SK-N-SH treated with all-trans-retinoic acid at 6 μM for 48 hours (cell line): ENCODE results near the gene GOLGA3.
"Not testable (repeated sequence)": the region's sequence is repeated elsewhere in the genome, so short reads cannot be mapped to it uniquely, and the experiment has no call there.

Source experiments
- ATAC-seq: fragments of 200-7000 bp; cut with Tn5 transposase; 3 replicates; pipeline ENCODE4 v1.9.1; 2020; ENCODE audit warnings: mild to moderate bottlenecking, moderate library complexity
- ARNTL ChIP-seq: fragments of 450-650 bp; formaldehyde crosslinking; IDR thresholded peaks from 2 replicates; pipeline ENCODE4 v1.5.0; 2020; ENCODE audit warnings: low read depth, mild to moderate bottlenecking, moderate library complexity, borderline replicate concordance
- CREB5 ChIP-seq: fragments of 250-450 bp; sonication (Bioruptor Pico); IDR thresholded peaks from 2 replicates; pipeline ENCODE4 v1.5.1; 2020; ENCODE audit warnings: low read depth, mild to moderate bottlenecking, moderate library complexity
- CSDC2 ChIP-seq: fragments of 250-450 bp; sonication (Bioruptor Pico); IDR thresholded peaks from 2 replicates; pipeline ENCODE4 v1.5.0; 2020; ENCODE audit warnings: mild to moderate bottlenecking, moderate library complexity
- ESRRG ChIP-seq: fragments of 250-450 bp; sonication (Bioruptor Pico); IDR thresholded peaks from 2 replicates; pipeline ENCODE4 v1.6.1; 2021; ENCODE audit warnings: mild to moderate bottlenecking
- GLIS3 ChIP-seq: fragments of 250-450 bp; sonication (Bioruptor Pico); IDR thresholded peaks from 2 replicates; pipeline ENCODE4 v1.5.0; 2020; ENCODE audit warnings: mild to moderate bottlenecking, moderate library complexity
- ISL1 ChIP-seq: fragments of 250-450 bp; sonication (Bioruptor Pico); IDR thresholded peaks from 2 replicates; pipeline ENCODE4 v2.1.2; 2022; ENCODE audit warnings: mild to moderate bottlenecking, moderate library complexity
- OSR1 ChIP-seq: fragments of 250-450 bp; sonication (Bioruptor Pico); IDR thresholded peaks from 2 replicates; pipeline ENCODE4 v1.8.0; 2022; ENCODE audit warnings: moderate library complexity, mild to moderate bottlenecking, inconsistent platforms
- POU6F1 ChIP-seq: fragments of 250-450 bp; sonication (Bioruptor Pico); IDR thresholded peaks from 2 replicates; pipeline ENCODE4 v1.8.0; 2021; ENCODE audit warnings: low read depth, mild to moderate bottlenecking, moderate library complexity, borderline replicate concordance
- PPARA ChIP-seq: fragments of 250-450 bp; sonication (Bioruptor Pico); IDR thresholded peaks from 2 replicates; pipeline ENCODE4 v1.5.0; 2020; ENCODE audit warnings: mild to moderate bottlenecking, borderline replicate concordance
- RARB ChIP-seq: fragments of 250-450 bp; sonication (Bioruptor Pico); IDR thresholded peaks from 2 replicates; pipeline ENCODE4 v1.8.0; 2021; ENCODE audit warnings: mild to moderate bottlenecking, moderate library complexity
- SNAI2 ChIP-seq: fragments of 250-450 bp; sonication (Bioruptor Pico); IDR thresholded peaks from 2 replicates; pipeline ENCODE4 v1.5.0; 2020; ENCODE audit warnings: mild to moderate bottlenecking, moderate library complexity
- TCF4 ChIP-seq: fragments of 250-450 bp; sonication (Bioruptor Pico); IDR thresholded peaks from 2 replicates; pipeline ENCODE4 v1.8.0; 2021; ENCODE audit warnings: mild to moderate bottlenecking, moderate library complexity, borderline replicate concordance
- TOX ChIP-seq: fragments of 250-450 bp; sonication (Bioruptor Pico); IDR thresholded peaks from 2 replicates; pipeline ENCODE4 v1.8.0; 2021; ENCODE audit warnings: mild to moderate bottlenecking, moderate library complexity, borderline replicate concordance
- ZC3H10 ChIP-seq: fragments of 250-450 bp; sonication (Bioruptor Pico); IDR thresholded peaks from 2 replicates; pipeline ENCODE4 v1.5.1; 2021; ENCODE audit warnings: mild to moderate bottlenecking, moderate library complexity
- ZFP3 ChIP-seq: fragments of 250-450 bp; sonication (Bioruptor Pico); IDR thresholded peaks from 2 replicates; pipeline ENCODE4 v1.5.0; 2020; ENCODE audit warnings: mild to moderate bottlenecking, moderate library complexity
- ZFP30 ChIP-seq: fragments of 450-650 bp; formaldehyde crosslinking; IDR thresholded peaks from 2 replicates; pipeline ENCODE4 v1.5.0; 2022; ENCODE audit warnings: mild to moderate bottlenecking, moderate library complexity
- ZNF565 ChIP-seq: fragments of 450-650 bp; formaldehyde crosslinking; conservative IDR thresholded peaks from 2 replicates; pipeline ENCODE4 v1.5.0; 2020; ENCODE audit warnings: low read depth, mild to moderate bottlenecking, moderate library complexity
- ZNF70 ChIP-seq: fragments of 450-650 bp; formaldehyde crosslinking; IDR thresholded peaks from 2 replicates; pipeline ENCODE4 v1.5.0; 2020; ENCODE audit warnings: mild to moderate bottlenecking, moderate library complexity
- ZNF8 ChIP-seq: fragments of 450-650 bp; formaldehyde crosslinking; IDR thresholded peaks from 2 replicates; pipeline ENCODE4 v1.5.0; 2020; ENCODE audit warnings: mild to moderate bottlenecking, moderate library complexity
- TF ChIP-seq, protein P1 (sequence below): fragments of 250-450 bp; sonication (Bioruptor Pico); IDR thresholded peaks from 2 replicates; pipeline ENCODE4 v1.8.0; 2020; ENCODE audit warnings: mild to moderate bottlenecking, moderate library complexity, borderline replicate concordance
- TF ChIP-seq, protein P2 (sequence below): fragments of 250-450 bp; sonication (Bioruptor Pico); IDR thresholded peaks from 2 replicates; pipeline ENCODE4 v1.5.1; 2021; ENCODE audit warnings: mild to moderate bottlenecking, moderate library complexity
- TF ChIP-seq, protein P3 (sequence below): fragments of 250-450 bp; sonication (Bioruptor Pico); IDR thresholded peaks from 2 replicates; pipeline ENCODE4 v1.5.0; 2020; ENCODE audit warnings: mild to moderate bottlenecking, moderate library complexity

GOLGA3 gene

DNA sequence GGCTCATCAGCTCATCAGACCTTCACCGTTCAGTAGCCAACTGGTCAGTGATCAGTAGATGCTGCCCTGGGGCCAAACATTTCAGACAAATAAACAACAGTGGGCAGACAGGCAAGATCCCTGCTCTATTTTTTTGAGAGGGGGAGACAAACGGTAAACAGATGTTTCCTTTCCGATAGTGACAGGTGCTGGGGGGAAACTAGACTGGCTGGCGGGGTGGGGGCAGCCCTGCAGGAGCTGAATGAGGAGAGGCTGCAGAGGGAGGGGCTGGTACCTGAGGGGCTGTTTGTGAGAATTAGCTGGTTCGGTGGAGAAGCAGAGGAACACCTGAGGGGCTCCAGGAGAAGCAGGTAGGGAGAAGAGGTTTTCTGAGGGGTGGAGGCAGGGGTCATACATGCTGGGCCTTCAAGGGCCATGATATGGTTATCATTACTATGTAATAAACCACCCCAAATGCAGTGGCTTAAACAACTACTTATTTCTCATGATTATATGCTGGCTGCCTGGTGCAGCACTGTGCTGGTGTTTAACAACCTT, 8.2 kb upstream of the GOLGA3 start:
- no peak for TF ChIP-seq SNAI2 (CRISPR knock-in tag)
- TF ChIP-seq TOX: no peak
- no peak for TF ChIP-seq ARNTL (CRISPR knock-in tag)
- TF ChIP-seq CREB5 (CRISPR knock-in tag): no peak
- TF ChIP-seq ZNF565 (CRISPR knock-in tag): no peak
- TF ChIP-seq OSR1 (CRISPR knock-in tag): no peak
- TF ChIP-seq, protein P1, sequence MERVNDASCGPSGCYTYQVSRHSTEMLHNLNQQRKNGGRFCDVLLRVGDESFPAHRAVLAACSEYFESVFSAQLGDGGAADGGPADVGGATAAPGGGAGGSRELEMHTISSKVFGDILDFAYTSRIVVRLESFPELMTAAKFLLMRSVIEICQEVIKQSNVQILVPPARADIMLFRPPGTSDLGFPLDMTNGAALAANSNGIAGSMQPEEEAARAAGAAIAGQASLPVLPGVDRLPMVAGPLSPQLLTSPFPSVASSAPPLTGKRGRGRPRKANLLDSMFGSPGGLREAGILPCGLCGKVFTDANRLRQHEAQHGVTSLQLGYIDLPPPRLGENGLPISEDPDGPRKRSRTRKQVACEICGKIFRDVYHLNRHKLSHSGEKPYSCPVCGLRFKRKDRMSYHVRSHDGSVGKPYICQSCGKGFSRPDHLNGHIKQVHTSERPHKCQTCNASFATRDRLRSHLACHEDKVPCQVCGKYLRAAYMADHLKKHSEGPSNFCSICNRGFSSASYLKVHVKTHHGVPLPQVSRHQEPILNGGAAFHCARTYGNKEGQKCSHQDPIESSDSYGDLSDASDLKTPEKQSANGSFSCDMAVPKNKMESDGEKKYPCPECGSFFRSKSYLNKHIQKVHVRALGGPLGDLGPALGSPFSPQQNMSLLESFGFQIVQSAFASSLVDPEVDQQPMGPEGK: no peak
- no peak for TF ChIP-seq ZNF70 (CRISPR knock-in tag)
- TF ChIP-seq, protein P2, sequence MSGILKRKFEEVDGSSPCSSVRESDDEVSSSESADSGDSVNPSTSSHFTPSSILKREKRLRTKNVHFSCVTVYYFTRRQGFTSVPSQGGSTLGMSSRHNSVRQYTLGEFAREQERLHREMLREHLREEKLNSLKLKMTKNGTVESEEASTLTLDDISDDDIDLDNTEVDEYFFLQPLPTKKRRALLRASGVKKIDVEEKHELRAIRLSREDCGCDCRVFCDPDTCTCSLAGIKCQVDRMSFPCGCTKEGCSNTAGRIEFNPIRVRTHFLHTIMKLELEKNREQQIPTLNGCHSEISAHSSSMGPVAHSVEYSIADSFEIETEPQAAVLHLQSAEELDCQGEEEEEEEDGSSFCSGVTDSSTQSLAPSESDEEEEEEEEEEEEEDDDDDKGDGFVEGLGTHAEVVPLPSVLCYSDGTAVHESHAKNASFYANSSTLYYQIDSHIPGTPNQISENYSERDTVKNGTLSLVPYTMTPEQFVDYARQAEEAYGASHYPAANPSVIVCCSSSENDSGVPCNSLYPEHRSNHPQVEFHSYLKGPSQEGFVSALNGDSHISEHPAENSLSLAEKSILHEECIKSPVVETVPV: no peak
- TF ChIP-seq ESRRG (CRISPR knock-in tag): no peak
- TF ChIP-seq RARB (CRISPR knock-in tag): no peak
- TF ChIP-seq POU6F1 (CRISPR knock-in tag): no peak
- TF ChIP-seq GLIS3 (CRISPR knock-in tag): no peak
- TF ChIP-seq ZFP30 (CRISPR knock-in tag): no peak
- ATAC-seq: no peak

GRCh38 chr12:132836230-132836629, 7.6 kb upstream of the GOLGA3 start:
- ATAC-seq: not testable (repeated sequence)

GRCh38 chr12:132835076-132836025, 6.7 kb upstream of the GOLGA3 start:
- TF ChIP-seq, protein P3, sequence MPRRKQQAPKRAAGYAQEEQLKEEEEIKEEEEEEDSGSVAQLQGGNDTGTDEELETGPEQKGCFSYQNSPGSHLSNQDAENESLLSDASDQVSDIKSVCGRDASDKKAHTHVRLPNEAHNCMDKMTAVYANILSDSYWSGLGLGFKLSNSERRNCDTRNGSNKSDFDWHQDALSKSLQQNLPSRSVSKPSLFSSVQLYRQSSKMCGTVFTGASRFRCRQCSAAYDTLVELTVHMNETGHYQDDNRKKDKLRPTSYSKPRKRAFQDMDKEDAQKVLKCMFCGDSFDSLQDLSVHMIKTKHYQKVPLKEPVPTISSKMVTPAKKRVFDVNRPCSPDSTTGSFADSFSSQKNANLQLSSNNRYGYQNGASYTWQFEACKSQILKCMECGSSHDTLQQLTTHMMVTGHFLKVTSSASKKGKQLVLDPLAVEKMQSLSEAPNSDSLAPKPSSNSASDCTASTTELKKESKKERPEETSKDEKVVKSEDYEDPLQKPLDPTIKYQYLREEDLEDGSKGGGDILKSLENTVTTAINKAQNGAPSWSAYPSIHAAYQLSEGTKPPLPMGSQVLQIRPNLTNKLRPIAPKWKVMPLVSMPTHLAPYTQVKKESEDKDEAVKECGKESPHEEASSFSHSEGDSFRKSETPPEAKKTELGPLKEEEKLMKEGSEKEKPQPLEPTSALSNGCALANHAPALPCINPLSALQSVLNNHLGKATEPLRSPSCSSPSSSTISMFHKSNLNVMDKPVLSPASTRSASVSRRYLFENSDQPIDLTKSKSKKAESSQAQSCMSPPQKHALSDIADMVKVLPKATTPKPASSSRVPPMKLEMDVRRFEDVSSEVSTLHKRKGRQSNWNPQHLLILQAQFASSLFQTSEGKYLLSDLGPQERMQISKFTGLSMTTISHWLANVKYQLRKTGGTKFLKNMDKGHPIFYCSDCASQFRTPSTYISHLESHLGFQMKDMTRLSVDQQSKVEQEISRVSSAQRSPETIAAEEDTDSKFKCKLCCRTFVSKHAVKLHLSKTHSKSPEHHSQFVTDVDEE (CRISPR knock-in tag): no peak
- no peak for TF ChIP-seq ARNTL (CRISPR knock-in tag)
- no peak for TF ChIP-seq TOX
- no peak for TF ChIP-seq ZC3H10 (CRISPR knock-in tag)
- TF ChIP-seq, protein P1: no peak
- TF ChIP-seq ZNF565 (CRISPR knock-in tag): no peak
- no peak for TF ChIP-seq ESRRG (CRISPR knock-in tag)
- no peak for TF ChIP-seq ZFP3 (CRISPR knock-in tag)
- no peak for TF ChIP-seq ISL1 (CRISPR knock-in tag)
- no peak for TF ChIP-seq GLIS3 (CRISPR knock-in tag)
- TF ChIP-seq SNAI2 (CRISPR knock-in tag): no peak
- TF ChIP-seq ZFP30 (CRISPR knock-in tag): no peak
- TF ChIP-seq TCF4 (CRISPR knock-in tag): no peak
- TF ChIP-seq CREB5 (CRISPR knock-in tag): no peak
- TF ChIP-seq RARB (CRISPR knock-in tag): no peak
- TF ChIP-seq ZNF8: no peak
- TF ChIP-seq PPARA (CRISPR knock-in tag): no peak
- TF ChIP-seq CSDC2 (CRISPR knock-in tag): no peak
- TF ChIP-seq OSR1 (CRISPR knock-in tag): no peak
- no peak for ATAC-seq
